ENCODE measurements around the gene METTL5.

DNA sequence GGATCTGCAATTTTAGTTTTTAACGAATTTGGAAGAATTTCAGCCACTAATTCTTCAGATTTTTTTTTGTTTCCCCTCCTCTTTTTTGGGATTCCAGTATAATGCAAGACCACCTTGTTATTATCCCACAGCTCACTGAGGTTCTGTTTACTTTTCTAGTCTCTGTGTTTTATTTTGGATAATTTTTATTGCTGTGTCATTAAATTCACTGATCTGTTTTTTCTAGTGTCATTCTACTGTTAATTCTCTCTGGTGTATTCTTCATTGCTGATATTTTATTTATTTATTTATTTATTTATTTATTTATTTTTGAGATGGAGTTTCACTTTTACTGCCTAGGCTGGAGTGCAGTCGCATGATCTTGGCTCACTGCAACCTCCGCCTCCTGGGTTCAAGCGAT, 34.7 kb upstream of the METTL5 start:
- no peak for TF ChIP-seq TAF9B (IDR thresholded peaks at IDR 0.05; ENCODE audit: partially characterized antibody)
- TF ChIP-seq KDM5B (IDR thresholded peaks at IDR 0.05; ENCODE audit: insufficient replicate concordance, low read depth, low read length): no peak
- no peak for TF ChIP-seq GATAD2B (IDR thresholded peaks at IDR 0.05; ENCODE audit: borderline replicate concordance)
- no peak for TF ChIP-seq ZNF76 (CRISPR knock-in tag; IDR thresholded peaks at IDR 0.05; ENCODE audit: borderline replicate concordance)
- no peak for TF ChIP-seq SRF (CRISPR knock-in tag; IDR thresholded peaks at IDR 0.05)

Data from K562 (cell line).